ENCODE measurements around the gene BCR.

Gene BCR

GRCh38 chr22:23255506-23256170, 75.3 kb downstream of the BCR start:
- in situ Hi-C loops (cut with HindIII; ENCODE audit: low sequenced_read_pairs) = no loop called here
- DNase-seq (ENCODE audit: low read depth, low spot score) = no peak
- H3K4me3 ChIP-seq (ENCODE audit: low read depth, low read length) = no peak overlapping the region
- TF ChIP-seq CTCF (IDR thresholded peaks at IDR 0.05; ENCODE audit: low read depth, low read length) = no peak

- DNase-seq (ENCODE audit: low read depth, low spot score) = no peak
- H3K4me3 ChIP-seq (ENCODE audit: low read depth, low read length) = no peak overlapping the region
- in situ Hi-C loops (cut with HindIII; ENCODE audit: low sequenced_read_pairs) = no loop called here
- no peak for TF ChIP-seq CTCF (IDR thresholded peaks at IDR 0.05; ENCODE audit: low read depth, low read length)
These were observed 76.0 kb downstream of the BCR start for GRCh38 chr22:23256171-23256932.

- no peak overlapping the region for H3K4me3 ChIP-seq (ENCODE audit: low read depth, low read length)
- in situ Hi-C loops (cut with HindIII; ENCODE audit: low sequenced_read_pairs) = no loop called here
- TF ChIP-seq CTCF (IDR thresholded peaks at IDR 0.05; ENCODE audit: low read depth, low read length) = no peak
- DNase-seq (ENCODE audit: low read depth, low spot score) = no peak
These were observed 76.9 kb downstream of the BCR start for GRCh38 chr22:23256986-23257888.

GRCh38 chr22:23257889-23258825, 77.8 kb downstream of the BCR start:
- in situ Hi-C loops (cut with HindIII; ENCODE audit: low sequenced_read_pairs) = no loop called here
- no peak for DNase-seq (ENCODE audit: low read depth, low spot score)
- TF ChIP-seq CTCF (IDR thresholded peaks at IDR 0.05; ENCODE audit: low read depth, low read length) = no peak
- no peak overlapping the region for H3K4me3 ChIP-seq (ENCODE audit: low read depth, low read length)

DNA sequence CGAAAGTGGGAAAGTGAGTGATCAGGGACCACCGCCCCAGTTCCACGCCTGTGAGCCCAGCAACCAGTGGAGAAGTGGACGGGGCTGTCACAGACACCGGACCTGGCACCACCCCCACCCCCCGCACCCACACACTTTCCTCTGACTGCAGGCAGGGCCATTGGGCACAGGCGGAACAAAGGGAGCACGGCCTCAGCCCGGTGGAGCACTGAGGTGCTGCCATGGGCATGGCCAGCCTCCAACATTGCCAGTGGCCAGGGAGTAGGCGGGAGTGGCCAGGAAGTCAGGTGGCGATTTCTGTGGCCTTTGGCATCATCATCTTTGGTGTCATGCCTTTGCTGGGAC, 78.5 kb downstream of the BCR start:
- in situ Hi-C loops (cut with HindIII; ENCODE audit: low sequenced_read_pairs) = no loop called here
- DNase-seq (ENCODE audit: low read depth, low spot score) = no peak
- TF ChIP-seq CTCF (IDR thresholded peaks at IDR 0.05; ENCODE audit: low read depth, low read length) = no peak
- no peak overlapping the region for H3K4me3 ChIP-seq (ENCODE audit: low read depth, low read length)
